ENCODE data around the gene CNMD.
"Not testable (repeated sequence)": the region's sequence is repeated elsewhere in the genome, so short reads cannot be mapped to it uniquely, and the experiment has no call there.

- not testable (repeated sequence) for TF ChIP-seq SMC3 (IDR thresholded peaks at IDR 0.05; ENCODE audit: low read depth, low read length); CTCF (conservative IDR thresholded peaks at IDR 0.05; ENCODE audit: low read depth, low read length); FOS (IDR thresholded peaks at IDR 0.05; ENCODE audit: low read depth, low read length); POLR2A (IDR thresholded peaks at IDR 0.05; ENCODE audit: low read depth, low read length); RFX5 (IDR thresholded peaks at IDR 0.05; ENCODE audit: low read depth, low read length); RAD21 (IDR thresholded peaks at IDR 0.05; ENCODE audit: low read length); MXI1 (IDR thresholded peaks at IDR 0.05; ENCODE audit: borderline replicate concordance, low read depth, low read length); ELK1 (IDR thresholded peaks at IDR 0.05; ENCODE audit: borderline replicate concordance, low read depth, low read length); BHLHE40 (IDR thresholded peaks at IDR 0.05; ENCODE audit: low read depth, low read length); CEBPB (IDR thresholded peaks at IDR 0.05; ENCODE audit: low read depth, low read length); MAZ (IDR thresholded peaks at IDR 0.05; ENCODE audit: borderline replicate concordance, low read depth, low read length); CHD1 (IDR thresholded peaks at IDR 0.05; ENCODE audit: low read depth, low read length)
- TF ChIP-seq, protein P1, sequence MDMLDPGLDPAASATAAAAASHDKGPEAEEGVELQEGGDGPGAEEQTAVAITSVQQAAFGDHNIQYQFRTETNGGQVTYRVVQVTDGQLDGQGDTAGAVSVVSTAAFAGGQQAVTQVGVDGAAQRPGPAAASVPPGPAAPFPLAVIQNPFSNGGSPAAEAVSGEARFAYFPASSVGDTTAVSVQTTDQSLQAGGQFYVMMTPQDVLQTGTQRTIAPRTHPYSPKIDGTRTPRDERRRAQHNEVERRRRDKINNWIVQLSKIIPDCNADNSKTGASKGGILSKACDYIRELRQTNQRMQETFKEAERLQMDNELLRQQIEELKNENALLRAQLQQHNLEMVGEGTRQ (IDR thresholded peaks at IDR 0.05; ENCODE audit: low read depth, low read length): not testable (repeated sequence)
Observed at GRCh38 chr13:52685806-52686205, 53.8 kb downstream of the CNMD start.
